HG03575 (cell line): ENCODE results near the gene AMPH.
"Not testable (repeated sequence)": the region's sequence is repeated elsewhere in the genome, so short reads cannot be mapped to it uniquely, and the experiment has no call there.

ENCODE experiments used
- ATAC-seq: cut with Tn5 transposase; IDR thresholded peaks from one replicate; pipeline ENCODE4 v1.9.1; 2021; ENCODE audit not compliant: unreplicated experiment, insufficient number of reproducible peaks, low FRiP score; ENCODE audit errors: extremely low read depth

AMPH gene

DNA sequence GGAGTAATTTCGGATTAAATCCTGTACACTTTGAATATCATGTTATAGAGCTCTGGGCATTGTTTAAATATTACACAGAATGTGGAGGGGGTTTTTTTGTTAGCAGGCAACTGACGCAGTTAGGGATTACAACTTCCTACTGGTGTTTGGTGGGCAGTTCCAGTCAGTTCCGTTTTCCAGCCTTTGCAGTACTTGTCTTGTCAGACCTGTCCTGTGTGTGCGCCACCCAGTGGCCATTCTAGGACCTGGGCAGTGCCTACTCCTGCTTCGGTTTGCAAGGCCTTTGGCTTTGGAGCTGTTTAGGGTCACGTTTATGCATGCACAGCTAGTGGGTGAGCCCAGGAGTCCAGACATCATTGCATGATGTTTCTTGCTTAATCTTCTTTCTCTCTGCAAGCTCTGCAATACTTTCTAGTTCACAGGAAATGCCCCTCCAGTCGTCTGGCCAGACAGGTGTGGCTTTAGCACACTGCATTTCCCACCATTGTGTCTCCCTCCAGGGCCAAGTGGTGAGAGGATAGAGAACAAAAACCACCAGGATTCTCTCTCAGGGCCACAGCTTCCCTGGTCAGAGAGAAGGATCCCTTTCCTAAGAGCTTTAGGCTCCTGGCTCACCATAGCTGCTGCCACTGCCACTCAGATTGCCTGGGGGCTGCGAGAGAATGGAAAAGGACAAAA is 261.2 kb downstream of the AMPH start:
- ATAC-seq: peak; percentile 55

DNA sequence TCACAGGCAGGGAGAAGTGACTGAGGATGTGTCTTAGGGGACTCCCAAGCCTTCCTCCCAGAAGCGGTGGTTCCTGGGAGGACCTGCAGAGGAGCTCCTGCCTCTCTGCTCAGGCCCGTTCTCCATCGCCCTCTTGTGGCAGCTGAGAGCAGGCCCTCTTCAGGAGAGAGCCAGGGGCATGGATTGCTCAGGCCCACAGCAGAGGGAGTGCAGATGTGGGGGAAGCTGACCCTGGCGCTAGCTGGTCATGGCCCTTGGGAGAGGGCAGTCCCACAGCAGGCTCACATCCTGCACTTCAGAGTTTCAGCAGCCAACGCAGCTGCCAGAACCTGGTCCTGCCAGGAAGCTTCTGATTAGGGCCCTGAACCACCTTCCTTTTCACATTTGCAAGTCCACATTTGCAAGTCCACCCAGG is 263.0 kb downstream of the AMPH start:
- no peak for ATAC-seq

DNA sequence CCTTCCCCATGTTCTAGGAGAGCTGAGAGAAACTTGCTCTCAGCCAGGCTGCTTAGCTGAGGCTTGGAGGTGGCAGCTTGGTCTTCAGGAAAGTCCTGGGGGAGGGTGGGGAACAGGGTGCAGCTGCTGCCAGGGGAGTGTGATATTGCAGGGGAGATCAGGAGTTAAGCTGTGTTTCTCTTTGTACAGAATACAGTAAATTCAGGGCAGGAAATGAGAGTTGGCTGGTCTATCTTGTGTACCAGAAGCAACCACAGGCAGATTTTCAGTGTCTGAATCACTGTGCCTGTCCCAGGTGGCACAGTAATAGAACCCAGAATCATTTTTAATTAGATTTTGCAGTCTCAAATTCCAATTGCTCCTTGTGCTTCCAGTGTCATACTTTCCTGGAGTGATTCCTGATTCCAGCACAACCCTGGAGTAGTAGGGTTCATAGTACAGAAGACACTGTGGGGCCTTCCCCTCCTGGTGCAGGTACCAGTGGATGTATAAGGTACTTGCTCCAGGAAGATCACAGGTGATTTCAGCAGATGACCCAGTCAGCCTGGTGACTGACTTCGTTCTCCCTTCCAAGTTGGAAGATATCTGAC is 263.8 kb downstream of the AMPH start:
- peak; percentile 54 for ATAC-seq

DNA sequence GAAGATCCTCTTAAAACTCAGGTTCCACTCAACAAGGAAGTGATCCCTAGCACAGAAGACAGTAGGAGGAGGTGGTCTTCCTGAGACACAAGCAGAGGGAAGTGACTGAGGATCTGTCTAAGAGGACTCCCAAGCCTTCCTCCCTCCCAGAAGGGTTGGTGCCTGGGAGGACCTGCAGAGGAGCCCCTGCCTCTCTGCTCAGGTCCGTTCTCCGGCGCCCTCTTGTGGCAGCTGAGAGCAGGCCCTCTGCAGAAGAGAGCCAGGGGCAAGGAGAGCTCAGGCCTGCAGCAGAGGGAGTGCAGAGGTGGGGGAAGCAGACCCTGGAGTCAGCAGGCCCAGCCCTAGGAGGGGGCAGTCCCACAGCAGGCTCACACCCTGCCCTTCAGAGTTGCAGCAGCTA is 267.8 kb downstream of the AMPH start:
- ATAC-seq: not testable (repeated sequence)

DNA sequence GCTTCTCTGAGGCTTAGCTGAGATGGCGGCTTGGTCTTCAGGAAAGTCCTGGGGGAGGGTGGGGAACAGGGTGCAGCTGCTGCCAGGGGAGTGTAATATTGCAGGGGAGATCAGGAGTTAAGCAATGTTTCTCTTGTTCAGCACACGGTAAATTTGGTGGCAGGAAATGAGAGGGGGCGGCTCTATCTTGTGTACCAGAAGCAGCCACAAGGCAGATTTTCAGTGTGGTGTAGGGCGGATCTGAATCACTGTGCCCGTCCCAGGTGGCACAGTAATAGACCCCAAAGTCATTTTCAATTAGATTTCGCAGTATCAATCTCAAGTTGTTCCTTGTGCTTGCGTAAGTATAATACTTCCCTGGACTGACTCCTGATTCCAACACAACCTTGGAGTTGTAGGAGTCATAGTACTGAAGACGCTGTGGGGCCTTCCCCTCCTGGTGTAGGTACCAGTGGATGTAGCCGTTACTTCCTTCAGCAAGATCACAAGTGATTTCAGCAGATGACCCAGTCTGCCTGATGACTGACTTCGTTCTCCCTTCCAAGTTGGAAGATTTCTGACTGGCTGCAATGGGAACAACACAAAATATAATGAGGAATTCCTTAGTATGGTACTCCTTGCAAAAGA is 268.4 kb downstream of the AMPH start:
- ATAC-seq: not testable (repeated sequence)

DNA sequence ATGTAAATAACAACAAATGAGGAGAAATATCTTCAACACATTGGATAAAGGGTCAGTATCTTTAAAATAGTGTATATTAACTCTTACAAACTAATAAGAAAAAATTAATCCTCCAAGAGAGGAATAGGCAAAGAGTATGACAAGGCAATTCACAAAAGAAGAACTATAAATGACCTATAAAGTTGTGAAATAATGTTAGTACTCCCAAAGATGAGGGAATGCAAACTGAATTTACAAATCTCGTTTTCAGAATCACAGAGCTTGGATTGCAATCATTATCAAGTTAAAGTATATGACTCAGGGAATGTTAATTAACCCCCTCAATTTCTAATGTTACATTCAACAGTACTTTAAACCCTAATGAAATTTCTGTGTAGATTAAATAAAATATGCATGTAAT is 270.4 kb downstream of the AMPH start:
- no peak for ATAC-seq

DNA sequence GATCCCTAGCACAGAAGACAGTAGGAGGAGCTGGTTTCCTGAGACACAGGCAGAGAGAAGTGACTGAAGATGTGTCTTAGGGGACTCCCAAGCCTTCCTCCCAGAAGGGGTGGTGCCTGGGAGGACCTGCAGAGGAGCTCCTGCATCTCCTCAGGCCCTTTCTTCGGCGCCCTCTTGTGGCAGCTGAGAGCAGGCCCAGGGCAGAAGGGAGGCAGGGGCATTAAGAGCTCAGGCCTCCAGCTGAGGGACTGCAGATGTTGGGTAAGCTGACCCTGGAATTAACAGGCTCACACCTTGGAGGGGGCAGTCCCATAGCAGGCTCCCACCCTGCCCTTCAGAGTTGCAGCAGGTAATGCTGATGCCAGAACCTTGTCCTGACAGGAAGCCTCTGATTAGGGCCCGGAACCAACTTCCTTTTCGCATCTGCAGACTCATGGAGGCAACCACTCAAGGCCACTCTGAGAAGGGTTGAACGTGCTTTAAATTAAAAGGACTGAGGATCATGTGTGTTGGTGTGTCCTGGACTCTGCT is 272.0 kb downstream of the AMPH start:
- peak; percentile 73 for ATAC-seq

DNA sequence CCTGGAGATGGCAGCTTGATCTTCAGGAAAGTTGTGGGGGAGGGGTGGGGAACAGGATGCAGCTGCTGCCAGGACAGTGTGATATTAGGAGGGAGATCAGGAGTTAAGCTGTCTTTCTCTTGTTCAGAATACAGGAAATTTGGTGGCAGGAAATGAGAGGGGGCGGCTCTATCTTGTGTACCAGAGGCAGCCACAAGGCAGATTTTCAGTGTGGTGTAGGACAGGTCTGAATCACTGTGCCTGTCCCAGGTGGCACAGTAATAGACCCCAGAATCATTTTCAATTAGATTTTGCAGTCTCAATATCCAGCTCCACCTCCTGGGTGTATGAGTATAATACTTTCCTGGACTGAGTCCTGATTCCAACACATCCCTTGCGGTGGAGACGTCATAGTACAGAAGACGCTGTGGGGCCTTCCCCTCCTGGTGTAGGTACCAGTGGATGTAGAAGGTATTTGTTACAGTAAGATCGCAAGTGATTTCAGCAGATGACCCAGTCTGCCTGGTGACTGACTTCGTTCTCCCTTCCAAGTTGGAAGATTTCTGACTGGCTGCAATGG is 272.8 kb downstream of the AMPH start:
- ATAC-seq: not testable (repeated sequence)

DNA sequence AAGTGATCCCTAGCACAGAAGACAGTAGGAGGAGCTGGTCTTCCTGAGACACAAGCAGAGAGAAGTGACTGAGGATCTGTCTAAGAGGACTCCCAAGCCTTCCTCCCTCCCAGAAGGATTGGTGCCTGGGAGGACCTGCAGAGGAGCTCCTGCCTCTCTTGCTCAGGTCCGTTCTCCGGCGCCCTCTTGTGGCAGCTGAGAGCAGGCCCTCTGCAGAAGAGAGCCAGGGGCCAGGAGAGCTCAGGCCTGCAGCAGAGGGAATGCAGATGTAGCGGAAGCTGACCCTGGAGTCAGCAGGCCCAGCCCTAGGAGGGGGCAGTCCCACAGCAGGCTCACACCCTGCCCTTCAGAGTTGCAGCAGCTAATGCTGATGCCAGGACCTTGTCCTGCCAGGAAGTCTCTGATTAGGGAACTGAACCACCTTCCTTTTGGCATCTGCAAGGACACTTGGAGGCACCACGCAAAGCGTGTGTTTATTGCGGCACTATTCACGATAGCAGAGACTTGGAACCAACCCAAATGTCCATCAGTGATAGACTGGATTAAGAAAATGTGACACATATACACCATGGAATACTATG is 276.8 kb downstream of the AMPH start:
- not testable (repeated sequence) for ATAC-seq

DNA sequence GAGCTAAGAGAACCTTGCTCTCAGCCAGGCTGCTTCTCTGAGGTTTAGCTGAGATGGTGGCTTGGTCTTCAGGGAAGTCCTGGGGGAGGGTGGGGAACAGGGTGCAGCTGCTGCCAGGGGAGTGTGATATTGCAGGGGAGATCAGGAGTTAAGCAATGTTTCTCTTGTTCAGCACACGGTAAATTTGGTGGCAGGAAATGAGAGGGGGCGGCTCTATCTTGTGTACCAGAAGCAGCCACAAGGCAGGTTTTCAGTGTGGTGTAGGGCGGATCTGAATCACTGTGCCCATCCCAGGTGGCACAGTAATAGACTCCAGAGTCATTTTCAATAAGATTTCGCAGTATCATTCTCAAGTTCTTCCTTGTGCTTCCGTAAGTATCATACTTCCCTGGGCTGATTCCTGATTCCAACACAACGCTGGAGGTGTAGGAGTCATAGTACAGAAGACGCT is 277.7 kb downstream of the AMPH start:
- ATAC-seq: not testable (repeated sequence)

DNA sequence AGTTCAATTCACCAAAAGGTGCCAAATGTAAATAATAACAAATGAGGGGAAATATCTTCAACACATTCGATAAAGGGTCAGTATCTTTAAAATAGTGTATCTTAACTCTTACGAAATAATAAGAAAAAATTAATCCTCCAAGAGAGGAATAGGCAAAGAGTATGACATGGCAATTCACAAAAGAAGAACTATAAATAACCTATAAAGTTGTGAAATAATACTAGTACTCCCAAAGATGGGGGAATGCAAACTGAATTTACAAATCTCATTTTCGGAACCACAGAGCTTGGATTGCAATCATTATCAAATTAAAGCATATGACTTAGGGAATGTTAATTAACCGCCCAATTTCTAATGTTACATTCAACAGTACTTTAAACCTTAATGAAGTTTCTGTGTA is 279.6 kb downstream of the AMPH start:
- no peak for ATAC-seq

DNA sequence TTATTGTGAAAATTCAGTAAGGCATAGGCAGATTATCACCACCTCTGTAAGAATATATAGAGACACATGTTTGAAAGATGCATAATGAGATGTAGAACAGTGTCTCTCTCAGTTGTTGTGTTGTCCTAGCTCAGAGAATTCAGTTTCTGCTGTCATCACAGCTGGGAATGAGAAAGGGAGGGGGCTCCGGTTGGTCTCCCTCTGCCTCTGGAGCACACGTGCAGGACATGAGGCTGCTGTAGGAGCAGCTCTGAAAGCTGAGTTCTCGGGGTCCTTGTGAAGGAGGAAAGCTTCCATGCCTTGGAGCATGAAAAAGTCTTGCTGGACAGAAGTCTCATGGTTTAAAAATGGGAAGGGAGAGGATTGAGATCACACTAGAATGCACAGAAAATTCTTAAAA is 280.4 kb downstream of the AMPH start:
- not testable (repeated sequence) for ATAC-seq

DNA sequence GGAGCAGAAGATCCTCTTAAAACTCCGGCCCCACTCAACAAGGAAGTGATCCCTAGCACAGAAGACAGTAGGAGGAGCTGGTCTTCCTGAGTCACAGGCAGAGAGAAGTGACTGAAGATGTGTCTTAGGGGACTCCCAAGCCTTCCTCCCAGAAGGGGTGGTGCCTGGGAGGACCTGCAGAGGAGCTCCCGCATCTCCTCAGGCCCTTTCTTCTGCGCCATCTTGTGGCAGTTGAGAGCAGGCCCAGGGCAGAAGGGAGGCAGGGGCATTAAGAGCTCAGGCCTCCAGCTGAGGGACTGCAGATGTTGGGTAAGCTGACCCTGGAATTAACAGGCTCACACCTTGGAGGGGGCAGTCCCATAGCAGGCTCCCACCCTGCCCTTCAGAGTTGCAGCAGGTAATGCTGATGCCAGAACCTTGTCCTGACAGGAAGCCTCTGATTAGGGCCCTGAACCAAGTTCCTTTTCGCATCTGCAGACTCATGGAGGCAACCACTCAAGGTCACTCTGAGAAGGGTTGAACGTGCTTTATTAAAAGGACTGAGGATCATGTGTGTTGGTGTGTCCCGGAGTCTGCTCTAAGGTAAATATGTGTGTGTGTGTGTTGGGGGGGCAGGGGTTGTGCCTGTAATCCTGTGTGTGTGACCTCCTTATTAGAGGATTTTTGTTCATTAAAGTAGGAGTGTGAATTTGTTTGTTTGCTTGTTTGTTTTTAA is 281.1 kb downstream of the AMPH start:
- ATAC-seq: peak; percentile 64

DNA sequence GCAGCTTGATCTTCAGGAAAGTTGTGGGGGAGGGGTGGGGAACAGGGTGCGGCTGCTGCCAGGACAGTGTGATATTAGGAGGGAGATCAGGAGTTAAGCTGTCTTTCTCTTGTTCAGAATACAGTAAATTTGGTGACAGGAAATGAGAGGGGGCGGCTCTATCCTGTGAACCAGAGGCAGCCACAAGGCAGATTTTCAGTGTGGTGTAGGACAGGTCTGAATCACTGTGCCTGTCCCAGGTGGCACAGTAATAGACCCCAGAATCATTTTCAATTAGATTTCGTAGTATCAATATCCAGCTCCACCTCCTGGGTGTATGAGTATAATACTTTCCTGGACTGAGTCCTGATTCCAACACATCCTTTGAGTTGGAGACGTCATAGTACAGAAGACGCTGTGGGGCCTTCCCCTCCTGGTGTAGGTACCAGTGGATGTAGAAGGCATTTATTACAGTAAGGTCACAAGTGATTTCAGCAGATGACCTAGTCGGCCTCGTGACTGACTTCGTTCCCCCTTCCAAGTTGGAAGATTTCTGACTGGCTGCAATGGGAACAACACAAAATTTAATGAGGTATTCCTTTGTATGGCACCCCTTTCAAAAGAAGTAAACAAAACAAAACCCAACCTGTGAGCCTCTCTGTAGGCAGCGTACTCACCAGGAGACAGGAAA is 281.9 kb downstream of the AMPH start:
- not testable (repeated sequence) for ATAC-seq

DNA sequence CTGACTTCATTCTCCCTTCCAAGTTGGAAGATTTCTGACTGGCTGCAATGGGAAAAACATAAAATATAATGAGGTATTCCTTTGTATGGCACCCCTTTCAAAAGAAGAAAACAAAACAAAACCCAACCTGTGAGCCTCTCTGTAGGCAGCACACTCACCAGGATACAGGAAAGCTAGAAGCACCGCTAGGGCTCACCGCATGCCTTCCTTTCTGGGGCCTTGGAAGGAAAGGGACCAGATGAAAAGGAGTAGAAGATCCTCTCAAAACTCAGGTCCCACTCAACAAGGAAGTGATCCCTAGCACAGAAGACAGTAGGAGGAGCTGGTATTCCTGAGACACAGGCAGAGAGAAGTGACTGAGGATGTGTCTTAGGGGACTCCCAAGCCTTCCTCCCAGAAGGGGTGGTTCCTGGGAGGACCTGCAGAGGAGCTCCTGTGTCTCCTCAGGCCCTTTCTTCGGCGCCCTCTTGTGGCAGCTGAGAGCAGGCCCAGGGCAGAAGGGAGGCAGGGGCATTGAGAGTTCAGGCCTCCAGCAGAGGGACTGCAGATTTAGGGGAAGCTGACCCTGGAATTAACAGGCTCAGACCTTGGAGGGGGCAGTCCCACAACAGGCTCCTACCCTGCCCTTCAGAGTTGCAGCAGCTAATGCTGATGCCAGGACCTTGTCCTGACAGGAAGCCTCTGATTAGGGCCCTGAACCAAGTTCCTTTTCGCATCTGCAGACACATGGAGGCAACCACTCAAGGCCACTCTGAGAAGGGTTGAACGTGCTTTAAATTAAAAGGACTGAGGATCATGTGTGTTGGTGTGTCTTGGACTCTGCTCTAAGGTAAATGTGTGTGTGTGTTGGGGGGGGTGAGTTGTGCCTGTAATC is 285.6 kb downstream of the AMPH start:
- ATAC-seq: not testable (repeated sequence)

DNA sequence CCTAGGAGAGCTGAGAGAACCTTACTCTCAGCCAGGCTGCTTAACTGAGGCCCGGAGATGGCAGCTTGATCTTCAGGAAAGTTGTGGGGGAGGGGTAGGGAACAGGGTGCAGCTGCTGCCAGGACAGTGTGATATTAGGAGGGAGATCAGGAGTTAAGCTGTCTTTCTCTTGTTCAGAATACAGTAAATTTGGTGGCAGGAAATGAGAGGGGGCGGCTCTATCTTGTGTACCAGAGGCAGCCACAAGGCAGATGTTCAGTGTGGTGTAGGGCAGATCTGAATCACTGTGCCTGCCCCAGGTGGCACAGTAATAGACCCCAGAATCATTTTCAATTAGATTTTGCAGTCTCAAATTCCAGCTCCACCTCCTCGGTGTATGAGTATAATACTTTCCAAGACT is 286.4 kb downstream of the AMPH start:
- ATAC-seq: not testable (repeated sequence)

DNA sequence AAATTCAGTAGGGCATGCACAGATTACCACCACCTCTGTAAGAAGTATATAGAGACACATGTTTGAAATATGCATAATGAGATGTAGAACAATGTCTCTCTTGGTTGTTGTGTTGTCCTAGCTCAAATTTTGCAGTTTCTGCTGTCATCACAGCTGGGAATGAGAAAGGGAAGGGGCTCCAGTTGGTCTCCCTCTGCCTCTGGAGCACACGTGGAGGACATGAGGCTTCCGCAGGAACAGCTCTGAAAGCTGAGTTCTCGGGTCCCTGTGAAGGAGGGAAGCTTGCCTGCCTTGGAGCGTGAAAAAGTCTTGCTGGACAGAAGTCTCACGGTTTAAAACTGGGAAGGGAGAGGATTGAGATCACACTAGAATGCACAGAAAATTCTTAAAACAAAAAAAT is 289.0 kb downstream of the AMPH start:
- ATAC-seq: not testable (repeated sequence)
